NCI-H146 treated with DMSO at 0.1 percent for 48 hours (cell line): ENCODE data around the gene TUT7.
"Not testable (repeated sequence)": the region's sequence is repeated elsewhere in the genome, so short reads cannot be mapped to it uniquely, and the experiment has no call there.

ENCODE experiments used
- DNase-seq: peaks from one replicate; lab custom pipeline; 2025; ENCODE audit not compliant: unreplicated experiment; lab: John Stamatoyannopoulos, UW

The TUT7 gene, protein sequence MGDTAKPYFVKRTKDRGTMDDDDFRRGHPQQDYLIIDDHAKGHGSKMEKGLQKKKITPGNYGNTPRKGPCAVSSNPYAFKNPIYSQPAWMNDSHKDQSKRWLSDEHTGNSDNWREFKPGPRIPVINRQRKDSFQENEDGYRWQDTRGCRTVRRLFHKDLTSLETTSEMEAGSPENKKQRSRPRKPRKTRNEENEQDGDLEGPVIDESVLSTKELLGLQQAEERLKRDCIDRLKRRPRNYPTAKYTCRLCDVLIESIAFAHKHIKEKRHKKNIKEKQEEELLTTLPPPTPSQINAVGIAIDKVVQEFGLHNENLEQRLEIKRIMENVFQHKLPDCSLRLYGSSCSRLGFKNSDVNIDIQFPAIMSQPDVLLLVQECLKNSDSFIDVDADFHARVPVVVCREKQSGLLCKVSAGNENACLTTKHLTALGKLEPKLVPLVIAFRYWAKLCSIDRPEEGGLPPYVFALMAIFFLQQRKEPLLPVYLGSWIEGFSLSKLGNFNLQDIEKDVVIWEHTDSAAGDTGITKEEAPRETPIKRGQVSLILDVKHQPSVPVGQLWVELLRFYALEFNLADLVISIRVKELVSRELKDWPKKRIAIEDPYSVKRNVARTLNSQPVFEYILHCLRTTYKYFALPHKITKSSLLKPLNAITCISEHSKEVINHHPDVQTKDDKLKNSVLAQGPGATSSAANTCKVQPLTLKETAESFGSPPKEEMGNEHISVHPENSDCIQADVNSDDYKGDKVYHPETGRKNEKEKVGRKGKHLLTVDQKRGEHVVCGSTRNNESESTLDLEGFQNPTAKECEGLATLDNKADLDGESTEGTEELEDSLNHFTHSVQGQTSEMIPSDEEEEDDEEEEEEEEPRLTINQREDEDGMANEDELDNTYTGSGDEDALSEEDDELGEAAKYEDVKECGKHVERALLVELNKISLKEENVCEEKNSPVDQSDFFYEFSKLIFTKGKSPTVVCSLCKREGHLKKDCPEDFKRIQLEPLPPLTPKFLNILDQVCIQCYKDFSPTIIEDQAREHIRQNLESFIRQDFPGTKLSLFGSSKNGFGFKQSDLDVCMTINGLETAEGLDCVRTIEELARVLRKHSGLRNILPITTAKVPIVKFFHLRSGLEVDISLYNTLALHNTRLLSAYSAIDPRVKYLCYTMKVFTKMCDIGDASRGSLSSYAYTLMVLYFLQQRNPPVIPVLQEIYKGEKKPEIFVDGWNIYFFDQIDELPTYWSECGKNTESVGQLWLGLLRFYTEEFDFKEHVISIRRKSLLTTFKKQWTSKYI (N-terminal part only)

DNA sequence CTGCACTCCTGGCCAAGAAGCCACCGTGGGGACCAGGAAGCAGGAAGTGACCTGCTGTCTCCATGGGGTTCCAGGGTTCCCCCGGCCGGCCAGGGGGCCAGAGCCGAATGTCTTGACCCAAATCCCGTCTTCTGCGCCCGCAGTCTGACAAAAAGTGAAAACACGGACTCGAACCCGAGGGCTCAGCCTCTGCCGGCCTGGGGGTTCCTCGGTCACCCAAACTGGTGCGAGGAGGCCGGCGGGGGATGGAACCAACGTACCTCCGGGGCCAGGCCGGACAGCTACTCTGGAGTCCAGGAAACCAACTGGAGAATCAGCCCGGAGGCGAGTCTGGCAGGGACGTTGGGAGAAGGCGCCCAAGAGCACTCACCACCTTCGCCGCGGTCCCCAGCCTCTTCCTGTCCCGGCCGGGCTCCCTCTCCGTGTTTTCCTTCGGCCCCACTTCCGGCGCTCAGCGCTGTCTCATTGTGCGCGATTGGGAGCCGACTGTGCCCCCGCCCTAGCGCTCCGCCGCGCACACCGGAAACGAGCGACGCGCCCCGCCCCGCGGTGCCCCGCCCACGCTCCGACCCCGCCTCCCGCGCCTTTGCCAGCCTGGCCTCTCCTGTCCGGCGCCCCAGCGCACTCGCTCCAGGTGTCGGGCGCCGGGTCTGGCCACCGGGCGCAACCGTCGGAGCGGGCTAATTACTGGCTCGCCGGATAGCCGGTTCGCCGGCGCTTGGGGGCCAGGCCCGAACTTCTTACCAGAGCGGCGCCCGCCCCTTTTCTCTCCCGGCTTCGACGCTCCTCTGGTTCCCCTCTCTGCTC lies at the start of gene TUT7:
TUT7 (minus strand) TSS at position 400 of the 807 bp plus-strand sequence. CDS start 1,211 bp downstream, outside the sequence.
- peak; percentile 76 for DNase-seq

DNA sequence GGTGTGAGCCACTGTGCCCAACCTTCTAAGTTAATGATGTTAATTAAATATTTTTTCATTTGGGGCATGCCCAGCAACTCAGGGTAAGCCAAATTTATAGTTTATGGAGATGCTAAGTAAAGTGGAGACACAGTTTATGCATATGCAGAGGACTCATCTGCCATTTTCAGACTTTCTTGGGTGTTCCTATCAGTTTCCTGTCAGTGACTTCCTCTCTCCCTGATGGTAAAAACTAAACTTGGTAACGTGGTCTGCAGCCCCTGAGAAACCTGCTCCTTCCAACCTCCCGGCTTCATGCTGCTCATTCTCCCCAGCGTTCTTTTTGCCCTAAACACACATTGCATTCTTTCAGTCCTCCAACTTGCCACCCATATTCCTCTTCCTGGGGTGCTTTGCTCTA lies 48.4 kb upstream of the TUT7 start:
- DNase-seq: no peak

DNA sequence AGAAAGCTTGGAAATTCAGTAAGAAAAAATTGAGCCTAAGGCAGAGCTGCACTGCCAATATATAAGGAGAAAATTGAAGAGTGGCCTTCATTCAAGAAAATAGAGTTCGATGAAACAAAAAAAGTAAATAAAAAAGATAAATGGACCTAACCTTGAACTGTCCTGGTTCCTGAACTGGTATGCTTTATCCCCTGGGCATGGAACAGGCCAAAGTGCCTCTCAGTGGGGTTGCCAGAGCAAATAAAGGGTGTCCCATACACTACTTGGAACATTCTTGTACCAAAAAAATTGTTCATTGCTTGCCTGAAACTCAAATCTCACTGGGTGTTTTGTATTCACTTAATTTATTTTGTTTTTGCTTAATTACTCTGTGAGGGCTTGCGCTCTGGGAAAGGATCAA lies 42.2 kb upstream of the TUT7 start:
- DNase-seq: no peak

DNA sequence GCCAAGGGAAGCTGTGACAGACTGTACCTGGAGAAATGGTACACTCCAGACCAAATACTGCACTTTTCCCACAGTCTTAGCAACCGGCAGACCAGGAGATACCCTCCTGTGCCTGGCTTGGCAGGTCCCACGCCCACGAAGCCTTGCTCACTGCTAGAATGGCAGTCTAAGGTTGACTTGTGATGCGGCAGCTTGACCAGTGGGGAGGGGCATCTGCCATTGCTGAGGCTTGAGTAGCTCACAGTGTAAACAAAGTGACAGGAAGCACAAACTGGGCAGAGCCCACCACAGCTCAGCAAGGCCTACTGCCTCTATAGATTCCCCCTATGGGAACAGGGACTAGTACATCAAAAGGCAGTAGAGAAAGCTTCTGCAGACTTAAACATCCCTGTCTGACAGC lies 36.0 kb upstream of the TUT7 start:
- not testable (repeated sequence) for DNase-seq

DNA sequence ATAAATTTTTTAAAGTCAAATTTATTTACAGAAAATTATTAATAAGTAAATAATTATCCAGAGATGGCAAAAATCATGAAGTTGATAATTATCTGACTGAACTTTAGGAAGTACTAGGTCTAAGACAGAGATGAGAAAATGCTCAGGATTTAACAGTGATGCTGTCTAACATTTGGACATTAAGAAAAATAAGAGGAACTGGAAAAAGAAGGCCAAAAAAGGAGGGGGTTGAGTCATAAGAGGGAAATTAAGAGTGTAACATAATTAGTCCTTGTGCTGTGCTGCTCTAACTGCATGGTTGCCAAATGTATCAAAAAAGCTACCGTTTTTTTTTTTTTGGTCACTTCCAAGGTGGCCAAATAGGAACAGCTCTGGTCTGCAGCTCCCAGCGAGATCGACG lies 35.4 kb upstream of the TUT7 start:
- DNase-seq: no peak

DNA sequence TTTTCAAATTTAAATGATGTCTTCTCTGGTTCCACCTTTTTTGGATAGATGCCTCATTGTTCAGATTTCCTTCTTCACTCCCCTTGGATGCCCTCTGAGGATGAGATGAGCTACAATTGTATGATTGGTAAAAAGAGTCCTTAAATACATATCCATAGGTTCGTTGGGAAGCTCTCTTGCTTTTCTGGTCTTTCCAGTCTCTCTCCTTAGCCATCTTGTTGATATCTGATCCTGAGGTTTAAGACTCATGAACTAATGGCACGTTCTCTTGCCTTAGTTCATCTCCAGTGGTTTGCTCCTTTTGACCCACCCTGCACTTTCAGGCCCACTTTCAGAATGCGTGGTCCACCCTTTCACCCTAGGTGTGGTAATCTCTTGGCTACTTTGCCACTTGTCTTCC lies 33.2 kb upstream of the TUT7 start:
- no peak for DNase-seq

DNA sequence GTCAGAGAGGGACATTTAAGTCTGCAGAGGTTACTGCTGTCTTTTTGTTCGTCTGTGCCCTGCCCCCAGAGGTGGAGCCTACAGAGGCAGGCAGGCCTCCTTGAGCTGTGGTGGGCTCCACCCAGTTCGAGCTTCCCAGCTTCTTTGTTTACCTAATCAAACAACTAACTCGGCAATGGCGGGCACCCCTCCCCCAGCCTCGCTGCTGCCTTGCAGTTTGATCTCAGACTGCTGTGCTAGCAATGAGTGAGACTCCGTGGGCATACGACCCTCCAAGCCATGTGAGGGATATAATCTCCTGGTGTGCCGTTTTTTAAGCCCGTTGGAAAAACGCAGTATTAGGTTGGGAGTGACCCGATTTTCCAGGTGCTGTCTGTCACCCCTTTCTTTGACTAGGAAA lies 28.8 kb upstream of the TUT7 start:
- DNase-seq: not testable (repeated sequence)

DNA sequence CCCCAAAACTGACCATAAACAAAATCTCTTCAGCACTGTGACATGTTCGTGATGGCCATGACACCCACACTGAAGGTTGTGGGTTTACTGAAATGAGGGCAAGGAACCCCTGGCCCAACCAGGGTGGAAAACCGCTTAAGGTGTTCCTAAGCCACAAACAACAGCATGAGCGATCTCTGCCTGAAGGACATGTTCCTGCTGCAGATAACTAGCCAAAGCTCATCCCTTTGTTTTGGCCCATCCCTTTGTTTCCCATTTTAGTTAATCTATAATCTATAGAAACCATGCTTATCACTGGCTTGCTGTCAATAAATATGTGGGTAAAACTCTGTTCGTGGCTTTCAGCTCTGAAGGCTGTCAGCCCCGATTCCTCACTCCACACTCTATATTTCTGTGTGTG lies 21.8 kb upstream of the TUT7 start:
- DNase-seq: no peak

DNA sequence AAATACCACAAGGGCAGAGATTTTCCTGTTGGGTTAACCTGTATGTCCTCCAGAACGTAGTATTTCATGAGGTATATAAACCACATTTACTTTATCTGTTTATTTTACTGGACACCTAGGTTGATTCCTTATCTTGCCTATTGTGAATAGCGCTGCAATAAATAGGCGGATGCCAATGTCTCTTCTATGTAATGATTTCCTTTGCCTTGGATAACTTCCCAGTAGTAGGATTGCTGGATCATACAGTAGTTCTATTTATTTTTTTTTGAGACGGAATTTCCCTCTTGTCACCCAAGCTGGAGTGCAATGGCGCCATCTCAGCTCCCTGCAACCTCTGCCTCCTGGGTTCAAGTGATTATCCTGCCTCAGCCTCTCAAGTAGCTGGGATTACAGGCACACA lies 15.6 kb upstream of the TUT7 start:
- no peak for DNase-seq

DNA sequence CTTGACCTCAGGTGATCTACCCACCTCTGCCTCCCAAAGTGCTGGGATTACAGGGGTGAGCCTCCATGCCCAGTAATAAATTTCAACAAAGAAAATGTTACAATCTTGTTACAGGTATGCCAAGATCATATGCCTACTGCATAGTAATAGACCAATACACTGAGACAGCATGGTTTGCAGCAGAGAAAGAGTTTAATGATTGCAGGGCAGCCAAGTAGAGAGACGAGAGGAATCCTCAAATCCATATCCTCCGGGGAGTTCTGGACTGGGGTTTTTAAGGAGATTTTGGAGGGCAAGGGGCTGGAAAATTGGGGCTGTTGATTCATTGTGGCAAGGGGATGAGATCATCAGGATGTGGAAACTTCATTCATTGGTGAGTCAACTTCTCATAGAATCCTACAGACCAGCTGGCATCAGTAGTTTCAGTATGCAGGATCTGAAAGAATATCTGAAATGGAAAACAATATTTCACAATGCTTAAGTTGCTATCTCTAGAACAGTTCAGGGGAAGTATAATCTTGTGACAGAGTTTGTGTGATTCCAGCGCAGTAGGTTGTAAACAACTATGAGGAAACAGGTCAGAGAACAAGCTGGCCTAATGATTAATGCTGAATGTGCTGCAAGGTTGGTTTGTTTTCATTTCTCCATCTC lies 14.8 kb upstream of the TUT7 start:
- no peak for DNase-seq

DNA sequence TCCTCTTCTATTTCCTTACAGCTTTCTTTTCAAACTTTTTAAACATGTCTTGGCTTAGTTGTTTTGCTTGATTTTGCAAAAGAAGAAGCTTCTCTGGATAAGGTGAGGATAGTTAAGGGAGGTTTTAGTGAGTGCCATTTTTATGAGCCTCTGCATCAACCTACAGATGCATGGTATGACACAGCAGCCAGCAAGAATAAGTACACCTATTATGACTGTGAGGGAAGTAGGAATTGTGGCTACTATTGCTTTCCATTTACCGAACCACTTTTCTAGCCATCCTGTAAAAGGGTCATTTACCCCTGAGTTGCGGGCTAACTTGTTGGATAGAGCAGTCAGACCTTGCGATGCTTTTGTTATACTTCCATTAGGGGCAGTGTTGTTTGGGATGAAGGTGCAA lies 7.0 kb upstream of the TUT7 start:
- no peak for DNase-seq

DNA sequence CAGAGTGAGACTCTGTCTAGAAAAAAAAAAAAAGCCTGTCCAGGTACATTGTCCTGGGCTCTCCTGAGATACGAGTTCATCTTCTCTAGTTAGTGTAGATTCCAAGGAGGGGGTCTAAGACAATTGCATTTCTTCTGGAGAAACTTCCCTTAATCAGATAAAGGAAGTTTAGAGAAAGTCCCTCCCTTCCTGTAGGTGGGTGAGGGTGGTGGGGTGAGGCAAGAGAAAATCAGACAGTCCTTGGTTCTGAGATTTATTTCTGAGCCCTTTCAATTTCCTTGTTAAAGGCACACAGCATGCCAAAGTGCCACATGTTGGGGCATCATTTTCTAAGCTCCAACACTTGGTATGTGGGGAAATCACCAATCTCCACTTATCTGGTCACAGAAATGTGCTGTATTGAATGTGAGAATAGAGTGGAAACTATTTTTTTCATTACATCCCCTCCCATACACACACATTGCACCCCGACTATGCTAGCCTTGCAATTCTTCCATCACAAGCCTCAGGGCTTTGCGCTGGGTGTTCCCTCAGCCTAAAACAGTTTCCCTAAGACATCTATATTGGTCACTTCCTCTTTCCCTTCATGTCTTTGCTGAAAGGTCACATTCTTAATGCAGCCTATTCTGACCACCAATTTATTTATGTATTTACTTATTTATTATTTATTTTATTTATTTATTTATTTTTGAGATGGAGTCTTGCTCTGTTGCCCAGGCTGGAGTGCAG lies 5.1 kb upstream of the TUT7 start:
- no peak for DNase-seq

DNA sequence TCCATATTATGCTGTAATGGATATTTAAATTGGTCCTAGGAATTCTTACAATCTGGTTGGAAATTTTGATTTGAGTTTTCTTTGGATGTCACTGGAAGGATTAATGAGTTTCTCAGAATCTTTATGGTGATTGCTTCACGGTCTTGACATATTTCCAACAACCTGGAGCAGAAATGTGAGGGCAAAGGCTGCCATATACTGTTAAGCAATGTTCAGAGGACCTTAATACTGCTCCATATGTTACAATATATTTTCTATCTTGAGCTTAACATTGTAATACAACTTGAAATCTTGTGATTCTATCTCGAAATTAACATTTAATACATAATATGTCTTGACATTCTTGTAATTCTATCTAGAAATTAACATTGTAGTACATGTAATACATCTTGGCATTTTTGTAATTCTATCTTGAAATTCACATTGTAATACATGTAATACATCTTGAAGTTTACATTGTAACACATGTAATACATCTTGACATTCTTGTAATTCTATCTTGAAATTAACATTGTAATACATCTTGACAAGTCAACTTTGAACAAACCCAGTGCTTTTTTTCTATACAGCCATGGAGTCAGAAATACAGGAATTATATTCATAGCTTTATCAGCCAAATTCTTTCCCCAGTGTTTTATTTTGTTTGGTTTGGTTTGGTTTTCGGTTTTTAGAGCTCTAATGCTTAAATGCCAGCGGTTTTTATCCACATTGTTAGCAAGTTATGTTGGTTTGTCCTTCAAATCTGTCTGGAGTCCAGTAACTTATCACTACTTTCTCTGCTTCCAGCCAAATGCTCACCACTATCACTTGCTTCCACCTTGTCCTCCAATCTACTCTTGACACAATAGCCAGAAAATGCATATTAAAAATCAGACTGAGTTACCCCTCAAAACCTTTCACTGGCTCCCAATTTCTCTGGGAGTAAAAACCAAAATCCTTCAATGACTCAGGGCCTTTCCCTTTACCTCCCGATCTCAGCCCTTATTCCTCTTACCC lies 3.0 kb upstream of the TUT7 start:
- no peak for DNase-seq

DNA sequence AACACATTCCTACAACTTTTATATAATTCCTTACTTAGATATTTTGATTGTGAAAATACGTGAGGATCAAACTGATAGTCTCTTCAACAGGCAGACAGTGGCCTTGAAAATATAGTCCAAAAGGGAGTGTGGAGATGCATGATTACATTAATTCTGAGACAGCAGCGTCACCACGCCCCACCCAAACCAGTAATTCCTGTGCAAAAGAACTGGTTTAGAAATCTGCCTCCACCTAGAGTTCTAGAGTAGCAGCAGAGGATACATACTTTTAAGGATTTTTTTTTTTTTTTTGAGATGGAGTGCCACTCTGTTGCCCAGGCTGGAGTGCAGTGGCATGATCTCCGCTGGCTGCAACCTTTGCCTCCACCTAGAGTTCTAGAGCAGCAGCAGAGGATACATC lies 1.6 kb upstream of the TUT7 start:
- DNase-seq: no peak

DNA sequence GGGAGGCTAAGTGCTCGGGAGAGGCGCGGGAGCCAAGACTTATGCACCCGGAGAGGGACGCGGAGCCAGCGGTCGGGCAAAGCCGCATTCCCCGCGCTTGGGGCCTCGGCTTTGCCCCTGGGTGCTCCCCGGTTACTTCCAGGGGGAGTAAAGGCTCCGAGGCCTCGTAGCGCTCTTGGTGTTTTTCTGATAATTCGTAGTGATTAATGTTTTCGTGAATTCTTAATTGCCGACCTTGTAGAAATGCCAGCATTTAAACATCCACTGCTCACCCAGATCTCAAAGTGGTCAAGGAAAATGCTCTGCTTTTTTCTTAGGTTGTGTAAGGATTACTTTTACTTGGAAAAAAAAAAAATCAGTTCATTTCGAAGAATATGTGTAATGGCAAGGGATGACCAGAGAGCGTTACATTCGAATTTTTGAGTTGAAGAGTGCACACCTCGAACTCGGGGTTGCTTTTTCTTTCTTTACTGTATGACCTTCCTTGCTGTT lies 654 bp upstream of the TUT7 start:
- no peak for DNase-seq

DNA sequence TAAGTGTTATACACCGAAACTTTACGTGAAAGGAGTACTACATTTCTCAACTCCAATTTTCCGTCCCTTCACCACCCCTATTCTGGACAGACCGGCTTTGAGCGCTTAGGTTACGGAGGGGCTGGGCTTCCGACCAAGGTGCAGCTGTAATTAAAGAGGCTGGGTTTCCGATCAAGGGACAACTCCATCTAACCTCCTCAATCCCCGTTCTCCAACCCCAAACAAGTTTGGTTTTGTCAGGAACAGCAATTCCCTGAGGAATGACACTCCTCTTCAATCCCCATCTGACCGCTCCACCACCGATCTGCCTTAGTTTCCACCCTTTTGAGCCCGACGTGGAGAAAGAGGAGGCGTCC lies 577 bp downstream of the TUT7 start:
- DNase-seq: peak; percentile 16

DNA sequence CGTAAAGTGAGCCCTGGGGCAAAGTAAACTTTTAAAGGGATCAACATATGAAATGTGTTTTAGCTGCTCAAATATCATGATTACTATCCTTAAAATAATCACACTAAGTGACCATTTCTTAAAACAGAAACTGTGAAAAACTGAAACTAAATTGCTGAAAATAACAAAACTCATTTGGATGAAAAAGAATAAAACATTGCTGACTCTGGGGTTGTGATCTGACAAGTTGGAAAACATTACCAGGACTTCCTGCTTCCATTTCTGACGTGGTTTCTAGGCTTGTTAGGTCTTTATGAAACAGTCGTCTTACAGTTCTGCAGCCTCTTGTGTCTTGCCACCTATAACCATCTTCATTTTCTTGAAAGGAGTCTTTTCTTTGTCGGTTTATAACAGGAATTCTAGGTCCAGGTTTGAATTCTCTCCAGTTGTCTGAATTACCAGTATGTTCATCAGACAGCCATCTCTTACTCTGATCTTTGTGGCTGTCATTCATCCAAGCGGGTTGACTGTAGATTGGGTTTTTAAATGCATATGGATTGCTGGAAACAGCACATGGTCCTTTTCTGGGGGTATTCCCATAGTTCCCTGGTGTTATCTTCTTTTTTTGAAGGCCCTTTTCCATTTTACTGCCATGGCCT lies 1.7 kb downstream of the TUT7 start:
- no peak for DNase-seq

DNA sequence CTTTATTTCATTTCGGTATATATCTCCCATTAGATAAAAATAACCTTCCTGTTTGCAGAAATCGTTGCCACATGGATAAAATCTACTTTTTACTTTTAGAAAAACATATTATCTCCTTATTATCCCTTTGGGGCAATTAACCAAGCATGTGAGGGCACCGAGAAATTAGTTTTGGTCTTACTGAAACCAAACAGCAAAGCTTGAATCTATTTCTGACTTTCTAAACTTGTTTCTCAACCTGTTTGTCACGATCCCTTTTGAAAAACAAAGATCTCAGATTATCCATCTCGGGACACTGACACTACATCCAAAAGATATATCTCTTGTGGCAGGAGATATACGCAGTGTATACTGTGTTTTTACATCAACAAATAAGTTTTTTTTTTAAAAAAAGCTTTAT lies 2.3 kb downstream of the TUT7 start:
- no peak for DNase-seq
